BLaER1 treated with 17β-estradiol and CSF1 and Interleukin-3, amounts not matched to agents 10 nM and 100 nM (cell line): Measurements from ENCODE around the gene ANGPTL8.

Experiments used
- H3K27ac ChIP-seq, 11 experiments: shearing (Covaris generic); formaldehyde crosslinking; 2 replicates each; pipeline ENCODE4 v1.8.1; 2022
- H3K27me3 ChIP-seq, 11 experiments: shearing (Covaris generic); formaldehyde crosslinking; 2 replicates each; pipeline ENCODE4 v1.8.1; 2022
- H3K36me3 ChIP-seq, 11 experiments: shearing (Covaris generic); formaldehyde crosslinking; 2 replicates each; pipeline ENCODE4 v1.8.1; 2022
- H3K4me1 ChIP-seq, 10 experiments: shearing (Covaris generic); formaldehyde crosslinking; 2 replicates each; pipeline ENCODE4 v1.8.1; 2022
- H3K4me2 ChIP-seq, 11 experiments: shearing (Covaris generic); formaldehyde crosslinking; 2 replicates each; pipeline ENCODE4 v1.8.1; 2022
- H3K4me3 ChIP-seq, 10 experiments: shearing (Covaris generic); formaldehyde crosslinking; 2 replicates each; pipeline ENCODE4 v1.8.1; 2022
- H3K9ac ChIP-seq, 11 experiments: shearing (Covaris generic); formaldehyde crosslinking; 2 replicates each; pipeline ENCODE4 v1.8.1; 2022
- H3K9me3 ChIP-seq, 11 experiments: shearing (Covaris generic); formaldehyde crosslinking; replicated peaks in 1 of 11; 2 replicates each; pipeline ENCODE4 v1.8.1; 2022
- H4K20me1 ChIP-seq, 11 experiments: shearing (Covaris generic); formaldehyde crosslinking; 2 replicates each; pipeline ENCODE4 v1.8.1; 2022
- Cebpa-rat ChIP-seq, 11 experiments: shearing (Covaris generic); IDR thresholded peaks; 2 replicates each; pipeline ENCODE4 v1.8.1; 2022

ANGPTL8 gene

DNA sequence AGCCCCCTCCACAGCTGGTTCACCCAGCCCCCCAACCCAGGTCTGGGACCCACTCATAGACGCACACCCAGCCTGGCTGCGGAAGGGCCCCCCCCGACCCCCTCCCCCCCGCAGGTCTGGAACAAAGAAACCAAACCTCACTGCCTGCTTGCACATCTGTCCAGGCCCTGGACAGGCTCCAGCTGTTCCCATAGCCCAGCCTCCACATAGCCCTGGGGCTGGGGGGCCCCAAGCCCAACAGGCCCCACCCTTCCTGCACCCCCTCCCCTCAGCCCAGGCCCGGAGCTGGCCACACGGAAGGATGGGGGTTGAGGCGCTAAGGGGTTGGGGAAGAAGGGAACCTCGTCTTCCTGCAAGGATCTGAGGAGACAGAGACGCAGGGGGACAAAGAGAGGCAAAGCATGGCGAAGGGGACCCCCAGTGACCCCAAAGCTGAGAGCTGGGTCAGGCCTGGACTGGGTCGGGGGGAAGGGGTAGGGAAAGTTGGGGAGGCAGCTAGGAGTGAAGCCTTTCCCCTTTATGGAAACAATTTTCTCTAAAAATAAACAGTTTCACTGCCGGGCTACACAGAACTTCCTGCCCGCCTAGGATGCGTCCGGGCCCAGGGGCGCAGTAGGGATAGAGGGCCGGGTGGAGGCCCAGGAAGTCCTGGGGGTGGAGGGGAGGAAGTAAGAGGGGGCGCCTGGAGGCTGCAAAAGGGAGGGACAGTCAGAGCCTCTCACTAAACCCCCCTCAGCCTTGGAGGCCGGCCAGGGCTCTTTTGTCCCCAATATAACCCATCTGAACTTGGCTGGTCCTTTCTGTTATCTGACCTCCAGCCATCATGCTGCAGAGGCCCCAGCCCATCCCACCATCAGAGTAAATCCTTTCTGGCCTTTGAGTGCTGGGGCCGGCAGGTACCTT, 44.5 kb upstream of the ANGPTL8 start:
- Histone ChIP-seq H3K36me3 (peaks cover 11 to 32% (median 20%) of the 10 kb centered on the region in 11 experiments; a peak in 21 of 22 replicates), H4K20me1 (no peaks in the 10 kb centered on the region; a peak in 2 of 22 replicates), H3K4me2 (peak overlapping the region; percentile 92 to 99 (median 96)), H3K4me3 (peak overlapping the region; percentile 40 to 78 (median 56); a peak in 19 of 20 replicates), H3K9me3 (peaks cover 0 to 8% (median 0%) of the 10 kb centered on the region in 11 experiments; a peak in 4 of 22 replicates), H3K4me1 (peaks cover 70 to 89% (median 83%) of the 10 kb centered on the region in 10 experiments), H3K27ac (peak overlapping the region; percentile 50 to 90 (median 86); a peak in 21 of 22 replicates), H3K9ac (peak overlapping the region; percentile 73 to 85 (median 79)), H3K27me3 (no peaks in the 10 kb centered on the region)
- TF ChIP-seq Cebpa-rat (IDR thresholded peaks at IDR 0.05) = no peak

DNA sequence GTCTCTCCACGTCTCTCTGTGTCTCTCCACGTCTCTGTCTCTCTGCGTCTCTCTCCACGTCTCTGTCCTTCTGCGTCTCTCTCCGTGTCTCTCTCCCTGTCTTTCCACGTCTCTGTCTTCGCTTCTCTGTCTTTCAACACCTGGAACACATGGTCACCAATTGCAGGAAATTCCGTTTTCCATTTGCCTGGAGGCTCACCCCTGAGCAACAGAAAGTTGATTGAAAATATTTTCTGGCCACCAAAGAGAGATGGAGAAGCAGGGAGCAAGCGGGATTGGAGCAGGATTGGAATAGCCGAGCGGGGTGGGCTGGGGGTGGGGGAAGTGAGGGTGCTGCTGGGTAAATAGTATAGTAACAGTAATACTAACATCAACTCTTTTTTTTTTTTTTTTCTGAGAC, 43.7 kb upstream of the ANGPTL8 start:
- H3K4me3 ChIP-seq = peak overlapping the region; percentile 40 to 78 (median 56); a peak in 19 of 20 replicates
- H3K27ac ChIP-seq = peak overlapping the region; percentile 50 to 90 (median 86); a peak in 20 of 22 replicates
- H4K20me1 ChIP-seq = no peaks in the 10 kb centered on the region; a peak in 1 of 22 replicates
- no peaks in the 10 kb centered on the region for H3K27me3 ChIP-seq
- H3K36me3 ChIP-seq = peaks cover 11 to 26% (median 16%) of the 10 kb centered on the region in 11 experiments; a peak in 21 of 22 replicates
- peak overlapping the region; percentile 73 to 85 (median 79) for H3K9ac ChIP-seq
- H3K4me1 ChIP-seq = peaks cover 62 to 82% (median 75%) of the 10 kb centered on the region in 10 experiments
- peaks cover 0 to 8% (median 0%) of the 10 kb centered on the region in 11 experiments; a peak in 4 of 22 replicates for H3K9me3 ChIP-seq
- no peak for TF ChIP-seq Cebpa-rat (IDR thresholded peaks at IDR 0.05)
- peak overlapping the region; percentile 92 to 99 (median 96) for H3K4me2 ChIP-seq

DNA sequence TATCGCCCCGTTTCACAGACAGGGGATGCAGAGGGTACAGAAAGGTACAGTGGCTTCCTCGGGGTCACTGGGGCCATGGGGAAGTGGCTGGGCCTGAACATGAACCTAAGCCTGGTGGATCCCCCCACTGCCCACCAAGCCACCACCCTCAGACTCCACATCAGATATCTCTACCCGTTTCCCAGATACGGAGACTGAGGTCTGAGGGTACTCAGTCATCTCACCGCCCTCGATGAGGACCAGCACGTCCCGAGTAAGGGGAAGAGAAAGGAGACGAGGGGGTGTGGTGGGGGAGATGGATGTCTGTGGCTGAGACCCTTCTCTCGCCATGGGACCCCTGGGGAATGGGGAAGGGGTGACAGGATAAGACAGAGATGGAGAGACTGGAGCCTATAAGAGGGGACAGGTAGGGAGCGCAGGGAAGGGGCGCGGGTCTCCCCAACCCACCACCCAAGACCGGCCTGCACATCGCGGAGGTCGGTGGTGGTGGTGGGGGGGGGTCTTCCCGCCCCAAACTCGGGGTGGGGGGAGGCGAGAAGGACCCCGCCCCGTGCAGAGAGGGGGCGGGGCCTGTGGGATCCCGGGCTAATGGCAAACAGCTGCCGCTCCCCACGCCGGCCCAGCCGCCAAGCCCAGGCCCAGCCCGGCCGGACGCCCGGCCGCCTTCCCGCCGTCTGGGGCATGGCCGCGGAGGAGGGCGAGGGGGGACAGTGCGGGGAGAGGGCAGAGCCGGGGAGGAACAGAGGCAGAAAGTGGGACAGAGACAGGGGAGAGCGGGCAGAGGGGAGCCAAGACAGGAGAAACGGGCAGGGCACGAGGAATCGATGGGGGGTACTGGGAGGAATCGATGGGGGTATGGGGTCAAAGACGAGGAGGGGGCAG, 42.8 kb upstream of the ANGPTL8 start:
- peak overlapping the region in 10 of 11 experiments; percentile 60 to 81 (median 74); a peak in 19 of 22 replicates for H3K27ac ChIP-seq
- peak overlapping the region; percentile 63 to 81 (median 76) for H3K4me3 ChIP-seq
- no peaks in the 10 kb centered on the region for H3K27me3 ChIP-seq
- H3K9ac ChIP-seq = peak overlapping the region; percentile 76 to 86 (median 82)
- peaks cover 52 to 79% (median 66%) of the 10 kb centered on the region in 10 experiments for H3K4me1 ChIP-seq
- peaks cover 0 to 6% (median 0%) of the 10 kb centered on the region in 11 experiments; a peak in 4 of 22 replicates for H3K9me3 ChIP-seq
- peak overlapping the region; percentile 92 to 99 (median 96) for H3K4me2 ChIP-seq
- peaks cover 11 to 26% (median 16%) of the 10 kb centered on the region in 11 experiments; a peak in 21 of 22 replicates for H3K36me3 ChIP-seq
- no peaks in the 10 kb centered on the region; a peak in 1 of 22 replicates for H4K20me1 ChIP-seq
- no peak for TF ChIP-seq Cebpa-rat (IDR thresholded peaks at IDR 0.05)

DNA sequence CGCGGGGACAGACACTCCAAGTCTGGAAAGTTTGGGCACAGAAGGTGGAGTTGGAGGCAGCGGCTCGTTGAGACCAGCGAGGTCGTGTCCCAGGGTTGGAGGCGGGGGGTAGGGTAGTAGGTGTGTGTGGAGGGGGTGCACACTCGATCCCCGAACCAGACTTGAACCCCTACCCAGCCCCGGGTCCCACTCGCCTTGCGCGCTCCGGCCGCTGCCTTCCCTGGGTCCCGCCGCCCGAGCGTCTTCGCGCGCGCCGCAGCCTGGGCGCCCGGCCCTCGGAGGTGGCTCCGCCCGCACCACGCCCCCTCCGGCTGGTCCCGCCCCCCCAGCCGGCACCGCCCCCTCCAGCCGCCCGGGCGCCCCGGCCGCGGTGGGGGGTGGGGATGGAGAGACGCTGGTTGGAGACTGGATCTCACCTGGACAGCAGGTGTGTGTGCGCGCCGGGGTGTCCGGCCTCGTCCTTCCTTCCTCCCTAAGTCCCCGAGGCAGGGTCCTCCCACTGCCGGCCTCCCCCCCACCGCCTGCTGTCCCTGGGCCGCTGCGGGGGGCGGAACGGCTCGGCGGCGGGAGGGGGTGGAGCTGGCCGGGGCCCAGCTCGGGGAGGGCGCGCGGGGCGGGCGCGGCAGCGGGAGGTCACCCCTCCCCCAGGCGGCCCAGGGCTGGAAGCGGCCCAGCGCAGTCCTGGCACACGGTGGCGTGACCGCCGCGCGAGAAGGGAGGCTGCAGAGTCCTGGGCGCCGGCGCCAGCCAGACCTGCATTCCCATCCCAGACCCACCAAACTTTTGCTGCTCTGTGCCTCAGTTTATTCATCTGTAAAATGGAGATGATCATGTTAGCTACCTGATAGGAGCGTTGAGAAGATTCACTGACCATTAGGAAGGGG, 41.9 kb upstream of the ANGPTL8 start, which contains the start of gene KANK2:
Gene KANK2 (minus strand): TSS at position 255 of the 884 bp plus-strand sequence. CDS start 3,034 bp downstream, outside the sequence.
- no peak for TF ChIP-seq Cebpa-rat (IDR thresholded peaks at IDR 0.05)
- Histone ChIP-seq H3K9me3 (no peaks in the 10 kb centered on the region), H3K27me3 (no peaks in the 10 kb centered on the region), H3K4me1 (peaks cover 44 to 74% (median 61%) of the 10 kb centered on the region in 10 experiments), H3K9ac (peak within 1 kb of the TSS; percentile 76 to 86 (median 82)), H3K36me3 (peaks cover 11 to 18% (median 15%) of the 10 kb centered on the region in 11 experiments; a peak in 21 of 22 replicates), H3K4me3 (peak within 1 kb of the TSS; percentile 63 to 81 (median 76)), H4K20me1 (no peaks in the 10 kb centered on the region; a peak in 1 of 22 replicates), H3K4me2 (peak within 1 kb of the TSS; percentile 92 to 99 (median 96)), H3K27ac (peak within 1 kb of the TSS in 10 of 11 experiments; percentile 60 to 81 (median 74); a peak in 20 of 22 replicates)

- TF ChIP-seq Cebpa-rat (IDR thresholded peaks at IDR 0.05) = no peak
- Histone ChIP-seq H3K4me3 (peak overlapping the region in 9 of 10 experiments; percentile 63 to 81 (median 76); a peak in 11 of 20 replicates), H3K27ac (peak overlapping the region in 7 of 11 experiments; percentile 12 to 81 (median 76); a peak in 6 of 22 replicates)
These were observed 41.3 kb upstream of the ANGPTL8 start for GRCh38 chr19:11198175-11198534.

GRCh38 chr19:11198769-11199424, 40.5 kb upstream of the ANGPTL8 start:
- Histone ChIP-seq H3K36me3 (peaks cover 0 to 6% (median 2%) of the 10 kb centered on the region in 11 experiments; a peak in 14 of 22 replicates), H3K9me3 (no peaks in the 10 kb centered on the region), H3K9ac (peak overlapping the region in 2 of 11 experiments; percentile 2 to 15; a peak in 2 of 22 replicates), H3K27ac (no peak overlapping the region), H3K4me1 (peaks cover 44 to 74% (median 60%) of the 10 kb centered on the region in 10 experiments), H3K27me3 (no peaks in the 10 kb centered on the region), H3K4me2 (peak overlapping the region in 8 of 11 experiments; percentile 1 to 96 (median 27); a peak in 9 of 22 replicates), H3K4me3 (no peak overlapping the region), H4K20me1 (no peaks in the 10 kb centered on the region)
- no peak for TF ChIP-seq Cebpa-rat (IDR thresholded peaks at IDR 0.05)

More at GRCh38 chr19:11198175-11198534, 41.3 kb upstream of the ANGPTL8 start:
- Histone ChIP-seq H4K20me1 (no peaks in the 10 kb centered on the region), H3K27me3 (no peaks in the 10 kb centered on the region), H3K4me1 (peaks cover 44 to 74% (median 61%) of the 10 kb centered on the region in 10 experiments), H3K4me2 (peak overlapping the region; percentile 55 to 99 (median 96)), H3K9me3 (no peaks in the 10 kb centered on the region), H3K9ac (peak overlapping the region in 7 of 11 experiments; percentile 81 to 86 (median 82); a peak in 10 of 22 replicates), H3K36me3 (peaks cover 7 to 13% (median 9%) of the 10 kb centered on the region in 11 experiments; a peak in 21 of 22 replicates)

DNA sequence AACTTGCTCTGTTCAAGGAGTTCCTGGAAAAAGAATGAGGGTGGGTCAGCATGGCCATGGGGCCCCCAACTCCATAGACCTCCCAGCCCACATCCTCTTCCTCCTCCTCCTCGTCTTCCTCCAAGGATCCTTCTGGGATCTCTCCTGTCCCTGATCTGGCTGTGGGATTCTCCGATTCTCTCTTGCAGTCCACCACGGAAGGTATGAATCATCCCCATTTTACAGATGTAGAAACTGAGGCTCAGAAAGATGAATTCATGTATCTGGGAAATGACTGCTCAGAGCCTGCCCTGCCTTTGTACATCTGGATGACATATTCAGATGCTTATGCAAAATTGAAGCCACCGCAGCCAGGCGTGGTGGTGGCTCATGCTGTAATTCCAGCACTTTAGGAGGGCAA, 39.9 kb upstream of the ANGPTL8 start:
- Histone ChIP-seq H3K4me2 (peak overlapping the region in 6 of 11 experiments; percentile 1 to 55 (median 27); a peak in 5 of 22 replicates), H4K20me1 (peaks cover 0 to 5% (median 0%) of the 10 kb centered on the region in 11 experiments; a peak in 2 of 22 replicates), H3K27me3 (no peaks in the 10 kb centered on the region), H3K36me3 (no peaks in the 10 kb centered on the region; a peak in 1 of 22 replicates), H3K4me1 (peaks cover 44 to 74% (median 60%) of the 10 kb centered on the region in 10 experiments), H3K27ac (no peak overlapping the region), H3K4me3 (no peak overlapping the region), H3K9me3 (no peaks in the 10 kb centered on the region), H3K9ac (no peak overlapping the region; a peak in 1 of 22 replicates)
- no peak for TF ChIP-seq Cebpa-rat (IDR thresholded peaks at IDR 0.05)
